GM04503 (cell line): ENCODE measurements around the gene PCDHGB3.
A peak's percentile ranks its signal among the peaks of the same experiment; 100 is the strongest.
"Not testable (repeated sequence)": the region's sequence is repeated elsewhere in the genome, so short reads cannot be mapped to it uniquely, and the experiment has no call there.

Experiments used
- DNase-seq: peaks from one replicate; pipeline ENCODE4 v3.0.0-alpha.2; 2012; ENCODE audit warnings: low read depth

PCDHGB3 gene

DNA sequence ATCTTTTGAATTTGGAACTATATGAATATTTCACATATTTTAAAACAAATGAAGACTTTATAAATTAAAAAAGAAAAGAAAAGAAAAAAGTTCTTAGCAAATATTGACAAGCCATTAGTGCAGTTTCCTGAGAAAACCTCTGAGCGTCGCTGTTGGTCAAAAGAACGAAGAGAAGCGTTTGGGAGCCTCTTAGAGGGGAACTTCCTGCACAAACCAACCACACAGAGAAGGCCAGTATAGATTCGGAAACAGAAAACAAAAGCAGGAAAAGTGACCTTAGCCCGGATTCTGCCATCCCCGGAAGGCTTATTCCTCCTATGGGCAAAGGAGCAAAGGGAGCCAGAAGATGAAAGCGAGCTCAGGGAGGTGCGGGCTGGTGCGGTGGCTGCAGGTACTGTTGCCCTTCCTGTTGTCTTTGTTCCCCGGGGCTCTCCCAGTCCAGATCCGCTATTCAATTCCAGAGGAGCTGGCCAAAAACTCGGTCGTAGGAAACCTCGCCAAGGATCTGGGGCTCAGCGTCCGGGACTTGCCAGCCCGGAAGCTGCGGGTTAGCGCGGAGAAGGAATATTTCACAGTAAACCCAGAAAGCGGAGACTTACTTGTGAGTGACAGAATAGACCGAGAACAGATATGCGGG is 10.1 kb upstream of the PCDHGB3 start, which contains the start of gene PCDHGB2:
PCDHGB2 (plus strand) TSS at position 205 of the 637 bp plus-strand sequence; CDS start at position 347, 142 bp downstream.
- no peak for DNase-seq

DNA sequence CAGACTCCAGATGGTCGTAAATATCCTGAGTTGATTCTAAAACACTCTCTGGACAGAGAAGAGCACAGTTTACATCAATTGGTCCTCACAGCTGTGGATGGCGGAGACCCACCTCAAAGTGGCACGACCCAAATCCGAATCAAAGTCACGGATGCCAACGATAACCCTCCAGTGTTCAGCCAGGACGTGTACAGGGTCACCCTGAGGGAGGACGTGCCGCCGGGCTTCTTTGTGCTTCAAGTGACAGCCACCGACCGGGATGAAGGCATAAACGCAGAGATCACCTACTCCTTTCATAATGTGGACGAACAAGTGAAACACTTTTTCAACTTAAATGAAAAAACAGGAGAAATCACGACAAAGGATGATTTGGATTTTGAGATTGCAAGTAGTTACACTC is 9.4 kb upstream of the PCDHGB3 start:
- DNase-seq = no peak

DNA sequence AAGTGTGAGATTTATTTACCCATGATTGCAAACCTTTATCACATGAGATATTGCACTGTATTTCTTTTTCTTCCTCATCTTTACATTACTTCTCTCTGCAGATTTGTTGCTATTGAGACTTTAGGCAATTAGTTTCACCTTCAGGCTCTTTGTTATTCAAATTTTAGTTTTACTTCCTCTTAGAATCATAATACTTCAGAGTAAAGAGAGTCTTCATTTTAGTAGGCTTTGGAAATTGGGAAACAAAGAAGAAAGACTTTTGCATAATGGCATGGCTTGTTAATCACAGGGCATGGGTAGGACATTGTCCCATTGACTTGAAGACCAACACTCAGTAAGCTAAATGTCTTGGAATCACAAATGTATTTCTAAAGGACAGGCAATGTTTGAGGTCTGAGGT is 7.3 kb upstream of the PCDHGB3 start:
- DNase-seq = no peak

- DNase-seq = no peak
These were observed 5.9 kb upstream of the PCDHGB3 start, which contains the start of gene PCDHGA5 for GRCh38 chr5:141363952-141364660. Gene PCDHGA5, plus strand, starts transcription at chr5:141364162. Its CDS starts 169 bp downstream, at chr5:141364331.

- DNase-seq = no peak
These were observed 3.8 kb upstream of the PCDHGB3 start for GRCh38 chr5:141366016-141366896.

GRCh38 chr5:141371572-141372475 is 1.8 kb downstream of the PCDHGB3 start:
- no peak for DNase-seq

DNA sequence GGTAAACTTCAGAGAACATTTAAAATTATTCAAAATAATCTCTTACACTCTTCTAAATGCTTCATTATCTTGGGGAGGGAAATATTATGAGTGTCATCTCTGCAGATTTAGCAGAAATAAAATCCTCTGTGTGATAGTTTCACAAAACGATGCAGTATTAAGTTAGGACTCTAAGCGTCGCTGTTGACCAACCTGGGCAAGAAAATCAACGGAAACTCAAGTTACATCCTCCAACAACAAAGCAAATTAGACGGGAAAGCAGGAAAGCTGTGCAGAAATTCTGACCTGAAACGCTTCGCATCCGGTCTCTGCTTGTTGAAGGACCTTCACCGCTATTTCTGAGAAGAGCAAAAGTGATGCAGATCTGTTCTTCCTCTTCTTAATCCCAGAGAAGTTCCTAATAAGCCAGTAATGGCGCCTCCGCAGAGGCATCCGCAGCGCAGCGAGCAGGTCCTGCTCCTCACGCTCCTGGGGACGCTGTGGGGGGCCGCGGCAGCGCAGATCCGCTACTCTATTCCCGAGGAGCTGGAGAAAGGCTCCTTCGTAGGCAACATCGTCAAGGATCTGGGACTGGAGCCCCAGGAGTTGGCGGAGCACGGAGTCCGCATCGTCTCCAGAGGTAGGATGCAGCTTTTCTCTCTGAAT is 3.8 kb downstream of the PCDHGB3 start, which contains the start of gene PCDHGA6:
PCDHGA6 (plus strand) TSS at position 219 of the 645 bp plus-strand sequence; CDS start at position 412, 193 bp downstream.
- peak; percentile 15 for DNase-seq

DNA sequence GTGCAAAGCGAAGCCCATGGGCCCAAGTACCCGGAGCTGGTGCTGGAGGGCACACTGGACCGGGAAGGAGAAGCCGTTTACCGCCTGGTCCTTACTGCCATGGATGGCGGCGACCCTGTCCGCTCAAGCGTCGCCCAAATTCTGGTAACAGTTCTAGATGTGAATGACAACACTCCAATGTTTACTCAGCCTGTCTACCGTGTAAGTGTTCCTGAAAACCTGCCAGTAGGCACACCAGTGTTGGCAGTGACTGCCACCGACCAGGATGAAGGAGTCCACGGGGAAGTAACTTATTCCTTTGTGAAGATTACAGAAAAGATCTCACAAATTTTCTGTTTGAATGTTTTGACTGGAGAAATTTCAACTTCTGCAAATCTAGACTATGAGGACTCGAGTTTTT is 4.6 kb downstream of the PCDHGB3 start:
- no peak for DNase-seq

GRCh38 chr5:141375444-141376155 is 5.6 kb downstream of the PCDHGB3 start:
- DNase-seq = not testable (repeated sequence)

- DNase-seq = no peak
These were observed 12.6 kb downstream of the PCDHGB3 start, which contains the start of gene PCDHGA7 for GRCh38 chr5:141382469-141383294. Gene PCDHGA7, plus strand, starts transcription at chr5:141382742. Its CDS starts 158 bp downstream, at chr5:141382900.

GRCh38 chr5:141383345-141383744 is 13.3 kb downstream of the PCDHGB3 start:
- DNase-seq = no peak

DNA sequence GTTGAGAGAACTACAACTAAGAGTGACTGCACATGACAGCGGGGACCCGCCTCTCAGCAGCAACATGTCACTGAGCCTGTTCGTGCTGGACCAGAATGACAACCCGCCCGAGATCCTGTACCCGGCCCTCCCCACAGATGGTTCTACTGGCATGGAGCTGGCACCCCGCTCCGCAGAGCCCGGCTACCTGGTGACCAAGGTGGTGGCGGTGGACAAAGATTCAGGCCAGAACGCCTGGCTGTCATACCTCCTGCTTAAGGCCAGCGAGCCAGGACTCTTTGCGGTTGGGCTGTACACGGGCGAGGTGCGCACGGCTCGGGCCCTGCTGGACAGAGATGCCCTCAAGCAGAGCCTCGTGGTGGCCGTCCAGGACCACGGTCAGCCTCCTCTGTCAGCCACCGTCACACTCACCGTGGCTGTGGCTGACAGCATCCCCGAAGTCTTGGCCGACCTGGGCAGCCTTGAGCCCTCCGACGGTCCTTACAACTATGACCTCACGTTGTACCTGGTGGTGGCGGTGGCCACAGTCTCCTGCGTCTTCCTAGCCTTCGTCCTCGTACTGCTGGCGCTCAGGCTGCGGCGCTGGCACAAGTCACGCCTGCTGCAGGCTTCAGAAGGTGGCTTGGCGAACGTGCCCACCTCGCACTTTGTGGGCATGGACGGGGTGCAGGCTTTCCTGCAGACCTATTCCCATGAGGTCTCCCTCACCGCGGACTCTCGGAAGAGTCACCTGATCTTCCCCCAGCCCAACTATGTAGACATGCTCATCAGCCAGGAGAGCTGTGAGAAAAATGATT is 14.6 kb downstream of the PCDHGB3 start:
- no peak for DNase-seq

DNA sequence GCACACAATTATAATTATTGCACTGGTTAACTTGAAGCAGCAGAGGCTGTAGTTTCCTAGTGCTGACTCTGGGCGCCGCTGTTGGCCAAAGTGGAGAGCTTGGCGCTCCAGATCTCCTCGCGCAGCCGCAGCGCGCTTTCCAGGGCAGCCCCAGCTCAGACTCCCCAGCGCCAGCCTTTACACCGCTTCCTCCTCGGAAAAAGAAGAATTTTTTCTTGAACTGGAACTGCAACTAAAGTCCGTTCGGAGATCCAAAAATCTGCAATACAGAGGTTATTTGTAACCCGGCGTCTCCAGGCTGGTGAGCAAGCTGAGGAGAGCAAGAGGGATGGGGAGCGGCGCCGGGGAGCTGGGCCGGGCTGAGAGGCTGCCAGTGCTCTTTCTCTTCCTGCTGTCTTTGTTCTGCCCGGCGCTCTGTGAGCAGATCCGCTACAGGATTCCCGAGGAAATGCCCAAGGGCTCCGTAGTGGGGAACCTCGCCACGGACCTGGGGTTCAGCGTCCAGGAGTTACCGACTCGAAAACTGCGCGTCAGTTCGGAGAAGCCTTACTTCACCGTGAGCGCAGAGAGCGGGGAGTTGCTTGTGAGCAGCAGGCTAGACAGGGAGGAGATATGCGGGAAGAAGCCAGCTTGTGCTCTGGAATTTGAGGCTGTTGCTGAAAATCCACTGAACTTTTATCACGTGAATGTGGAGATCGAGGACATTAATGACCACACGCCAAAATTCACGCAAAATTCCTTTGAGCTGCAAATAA is 17.7 kb downstream of the PCDHGB3 start, which contains the start of gene PCDHGB4:
PCDHGB4 (plus strand) TSS at position 142 of the 755 bp plus-strand sequence; CDS start at position 329, 187 bp downstream.
- DNase-seq = peak; percentile 21

GRCh38 chr5:141388661-141389060 is 18.6 kb downstream of the PCDHGB3 start:
- no peak for DNase-seq

- DNase-seq = no peak
These were observed 19.4 kb downstream of the PCDHGB3 start for GRCh38 chr5:141389153-141390042.
